Gastroesophageal sphincter (tissue), 4 donors: ENCODE measurements around the gene CDNF. TPM values are rescaled to one million over a fixed set of nuclear protein-coding genes. Genes with fewer than 3 reads are reported as not detected.
"Not testable (repeated sequence)": the region's sequence is repeated elsewhere in the genome, so short reads cannot be mapped to it uniquely, and the experiment has no call there.

Experiments
- ATAC-seq: fragments of 150-250 bp; one replicate; pipeline ENCODE4 v1.9.1; 2016; ENCODE audit warnings: mild to moderate bottlenecking, moderate library complexity
- H3K27ac ChIP-seq, 4 donors: fragments of 200-600 bp; sonication (generic) in 3 of 4; 1 replicate in 3 of 4; 2 replicates in 1 of 4; pipeline ENCODE4 v1.5.1; 2016 to 2019
- H3K27me3 ChIP-seq: fragments of 200-600 bp; sonication (generic); one replicate; pipeline ENCODE4 v1.5.1; 2019
- H3K36me3 ChIP-seq, 2 donors: fragments of 200-600 bp; sonication (generic); one replicate each; pipeline ENCODE4 v1.5.1; 2019; ENCODE audit warnings: control low read depth in 1 of 2
- H3K4me1 ChIP-seq, 3 donors: fragments of 200-600 bp; sonication (generic); 1 replicate in 2 of 3; 2 replicates in 1 of 3; pipeline ENCODE4 v1.5.1; 2016 to 2019; ENCODE audit warnings: control low read depth in 2 of 3
- H3K4me3 ChIP-seq, 2 donors: fragments of 200-600 bp; sonication (generic); one replicate each; pipeline ENCODE4 v1.5.1; 2019; ENCODE audit warnings: mild to moderate bottlenecking in 1 of 2, moderate library complexity in 1 of 2
- H3K9me3 ChIP-seq, 3 donors: fragments of 200-600 bp; sonication (generic); one replicate each; pipeline ENCODE4 v1.5.1; 2017 to 2019; ENCODE audit warnings: control low read depth in 2 of 3
- CTCF ChIP-seq, 4 experiments: fragments of 200-600 bp in 2 of 4; fragments of 450-650 bp in 2 of 4; sonication (generic) in 1 of 4; IDR thresholded peaks; one replicate each; pipeline ENCODE4 v1.5.1; 2017 to 2019; ENCODE audit warnings: antibody characterized with exemption in 4 of 4, mild to moderate bottlenecking in 2 of 4, moderate library complexity in 2 of 4
- EP300 ChIP-seq: sonication (generic); formaldehyde crosslinking; IDR thresholded peaks from one replicate; pipeline ENCODE4 v1.6.1; 2017; ENCODE audit warnings: antibody characterized with exemption, mild to moderate bottlenecking
- POLR2A ChIP-seq, 2 donors: fragments of 450-650 bp; IDR thresholded peaks; one replicate each; pipeline ENCODE4 v1.6.1; 2017; ENCODE audit warnings: antibody characterized with exemption in 2 of 2, mild to moderate bottlenecking in 2 of 2, moderate library complexity in 1 of 2
- POLR2AphosphoS5 ChIP-seq: sonication (generic); formaldehyde crosslinking; IDR thresholded peaks from one replicate; pipeline ENCODE4 v1.6.1; 2017; ENCODE audit warnings: antibody characterized with exemption
- WGBS, 2 donors: methylation state at CpG; one replicate each; pipeline ENCODE4 v1.1.5; 2018; ENCODE audit warnings: low coverage in 1 of 2; 5-methylcytosine and 5-hydroxymethylcytosine counted together
- total RNA-seq, 4 donors: library from RNA; depleted of rRNA; stranded (reverse); fragments of >200 nt; gene quantifications; one replicate each; pipeline ENCODE4 v1.1.0, GENCODE V29; 2016

Gene CDNF
- total RNA-seq, 4 donors from 2014 or later, result 0.81 to 6.7 (median 2.3) TPM; not detected in 1

- TF ChIP-seq POLR2A (IDR thresholded peaks at IDR 0.05) (no peak), CTCF (IDR thresholded peaks at IDR 0.05) (no peak), POLR2AphosphoS5 (no peak), EP300 (no peak)
- H3K4me1 ChIP-seq, result no peaks in the 10 kb centered on the region
- H3K27ac ChIP-seq, result no peak overlapping the region
- 73 to 92% methylated on average over 6 of the region's 6 CpGs for WGBS, 2 donors
- H3K9me3 ChIP-seq, result no peaks in the 10 kb centered on the region
- ATAC-seq, result no peak
- H3K4me3 ChIP-seq, result no peak overlapping the region
- H3K27me3 ChIP-seq, result no peaks in the 10 kb centered on the region
- H3K36me3 ChIP-seq, result no peaks in the 10 kb centered on the region
Observed at GRCh38 chr10:14821635-14822375, 16.0 kb downstream of the CDNF start.

DNA sequence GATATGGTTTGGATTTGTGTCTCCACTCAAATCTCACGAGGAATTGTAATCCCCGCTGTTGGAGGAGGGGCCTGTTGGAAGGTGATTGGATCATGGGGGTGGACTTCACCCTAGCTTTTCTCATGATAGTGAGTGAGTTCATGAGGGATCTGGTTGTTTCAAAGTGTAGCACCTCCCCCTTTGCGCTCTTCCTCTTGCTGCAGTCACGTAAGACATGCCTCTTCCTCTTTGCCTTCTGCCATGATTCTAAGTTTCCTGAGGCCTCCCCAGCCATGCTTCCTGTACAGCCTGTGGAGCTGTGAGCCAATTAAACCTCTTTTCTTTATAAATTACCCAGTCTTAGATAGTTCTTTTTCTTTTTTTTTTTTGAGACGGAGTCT lies 17.1 kb downstream of the CDNF start:
- Histone ChIP-seq H3K36me3 (no peaks in the 10 kb centered on the region), H3K4me3 (no peak overlapping the region), H3K27ac (no peak overlapping the region), H3K9me3 (no peaks in the 10 kb centered on the region), H3K27me3 (no peaks in the 10 kb centered on the region), H3K4me1 (no peaks in the 10 kb centered on the region)
- WGBS, 2 donors, result 84 to 91% methylated on average over 4 to 5 of the region's 5 CpGs
- TF ChIP-seq CTCF (IDR thresholded peaks at IDR 0.05) (no peak), POLR2AphosphoS5 (no peak), POLR2A (IDR thresholded peaks at IDR 0.05) (no peak), EP300 (no peak)
- no peak for ATAC-seq

DNA sequence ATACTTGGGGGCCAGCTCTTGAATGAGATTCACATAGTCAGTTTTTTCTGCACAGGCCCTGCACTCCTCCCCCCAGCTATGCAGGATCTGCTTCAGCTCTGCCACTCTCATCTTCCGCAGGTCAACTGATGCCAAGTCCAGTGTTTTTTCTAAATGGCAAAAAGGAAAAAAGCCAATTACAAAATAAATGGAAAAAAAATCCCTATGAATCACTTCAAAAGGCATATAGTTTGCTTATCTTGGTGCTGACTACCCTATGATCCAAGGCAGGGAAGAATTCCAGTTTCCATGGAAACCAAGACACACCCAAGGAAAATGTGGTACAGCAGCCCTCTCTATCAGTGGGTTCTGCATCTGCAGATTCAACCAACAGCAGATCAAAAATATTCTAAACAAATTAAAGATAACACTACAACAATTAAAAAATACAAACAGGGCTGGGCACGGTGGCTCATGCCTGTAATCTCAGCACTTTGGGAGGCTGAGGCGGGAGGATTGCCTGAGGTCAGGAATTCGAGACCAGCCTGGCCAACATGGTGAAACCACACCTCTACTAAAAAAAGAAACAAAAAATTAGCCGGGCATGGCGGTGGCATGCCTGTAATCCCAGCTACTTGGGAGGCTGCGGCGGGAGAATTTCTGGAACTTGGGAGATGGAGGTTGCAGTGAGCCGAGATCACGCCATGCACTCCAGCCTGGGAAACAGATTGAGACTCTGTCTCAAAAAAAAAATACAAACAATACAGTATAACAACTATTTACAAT lies 17.6 kb downstream of the CDNF start:
- Histone ChIP-seq H3K4me1 (no peaks in the 10 kb centered on the region), H3K27ac (no peak overlapping the region), H3K4me3 (no peak overlapping the region), H3K9me3 (no peaks in the 10 kb centered on the region), H3K27me3 (no peaks in the 10 kb centered on the region), H3K36me3 (no peaks in the 10 kb centered on the region)
- WGBS, 2 donors, result 85 to 100% methylated on average over 4 to 8 of the region's 10 CpGs
- ATAC-seq, result no peak
- TF ChIP-seq POLR2AphosphoS5, result no peak

- H3K36me3 ChIP-seq, H3K4me1 ChIP-seq, H3K27ac ChIP-seq, ATAC-seq, H3K27me3 ChIP-seq, H3K9me3 ChIP-seq, H3K4me3 ChIP-seq: not testable (repeated sequence)
- 89 to 100% methylated on average over 2 to 6 of the region's 7 CpGs for whole genome bisulfite sequencing, 2 donors
Observed at GRCh38 chr10:14816717-14817116, 21.1 kb downstream of the CDNF start.

GRCh38 chr10:14815681-14816080 lies 22.2 kb downstream of the CDNF start:
- no peaks in the 10 kb centered on the region for H3K36me3 ChIP-seq
- H3K4me1 ChIP-seq, result no peaks in the 10 kb centered on the region
- H3K4me3 ChIP-seq, result no peak overlapping the region
- no peak overlapping the region for H3K27ac ChIP-seq
- 88% methylated on average over 2 to 5 of the region's 6 CpGs for WGBS, 2 donors
- TF ChIP-seq POLR2A (IDR thresholded peaks at IDR 0.05) (no peak), CTCF (IDR thresholded peaks at IDR 0.05) (no peak), EP300 (no peak), POLR2AphosphoS5 (no peak)
- no peaks in the 10 kb centered on the region for H3K9me3 ChIP-seq
- ATAC-seq, result no peak
- no peaks in the 10 kb centered on the region for H3K27me3 ChIP-seq

- TF ChIP-seq POLR2A (IDR thresholded peaks at IDR 0.05) (no peak), POLR2AphosphoS5 (no peak), EP300 (no peak)
- H3K27me3 ChIP-seq, result no peaks in the 10 kb centered on the region
- H3K9me3 ChIP-seq, result no peaks in the 10 kb centered on the region
- H3K36me3 ChIP-seq, result no peaks in the 10 kb centered on the region
- no peak for ATAC-seq
- no peak overlapping the region for H3K27ac ChIP-seq
- no peaks in the 10 kb centered on the region for H3K4me1 ChIP-seq
- H3K4me3 ChIP-seq, result no peak overlapping the region
- 94 to 97% methylated on average over 2 to 3 of the region's 3 CpGs for WGBS, 2 donors
Observed at GRCh38 chr10:14812271-14812670, 25.6 kb downstream of the CDNF start.
